ENCODE measurements around the gene TRIP13.

- TF ChIP-seq POLR2AphosphoS5 (IDR thresholded peaks at IDR 0.05; ENCODE audit: borderline replicate concordance, low read depth, low read length) (no peak), EZH2 (IDR thresholded peaks at IDR 0.05) (no peak)
Observed at GRCh38 chr5:949815-950560, 57.3 kb downstream of the TRIP13 start.
